Liver (tissue), 3 donors: ENCODE results near the gene MAP6.

ENCODE experiments used
- CTCF ChIP-seq: fragments of 150-350 bp; IDR thresholded peaks from 2 replicates; pipeline ENCODE4 v1.5.1; 2017; ENCODE audit warnings: improper control_type of control experiment, low read depth, low read length; ENCODE audit not compliant: missing input control
- GABPA ChIP-seq, 2 donors: IDR thresholded peaks in 1 of 2; conservative IDR thresholded peaks in 1 of 2; 2 replicates each; pipeline ENCODE4 v1.6.1; 2016; ENCODE audit warnings: antibody characterized with exemption in 2 of 2, mild to moderate bottlenecking in 1 of 2, moderate library complexity in 1 of 2
- HNF4A ChIP-seq, 2 donors: conservative IDR thresholded peaks; 2 replicates each; pipeline ENCODE4 v1.6.1; 2016; ENCODE audit warnings: antibody characterized with exemption in 2 of 2, mild to moderate bottlenecking in 2 of 2
- REST ChIP-seq: IDR thresholded peaks from 2 replicates; pipeline ENCODE4 v1.6.1; 2016; ENCODE audit warnings: antibody characterized with exemption, mild to moderate bottlenecking
- SP1 ChIP-seq: IDR thresholded peaks from 2 replicates; pipeline ENCODE4 v1.6.1; 2018; ENCODE audit warnings: antibody characterized with exemption, mild to moderate bottlenecking
- YY1 ChIP-seq: IDR thresholded peaks from 2 replicates; pipeline ENCODE4 v1.6.1; 2016; ENCODE audit warnings: antibody characterized with exemption, mild to moderate bottlenecking
- TF ChIP-seq, protein P1 (sequence below): IDR thresholded peaks from 2 replicates; pipeline ENCODE4 v1.6.1; 2016; ENCODE audit warnings: antibody characterized with exemption
- donor health status: healthy.
- donor health status: healthy.

DNA sequence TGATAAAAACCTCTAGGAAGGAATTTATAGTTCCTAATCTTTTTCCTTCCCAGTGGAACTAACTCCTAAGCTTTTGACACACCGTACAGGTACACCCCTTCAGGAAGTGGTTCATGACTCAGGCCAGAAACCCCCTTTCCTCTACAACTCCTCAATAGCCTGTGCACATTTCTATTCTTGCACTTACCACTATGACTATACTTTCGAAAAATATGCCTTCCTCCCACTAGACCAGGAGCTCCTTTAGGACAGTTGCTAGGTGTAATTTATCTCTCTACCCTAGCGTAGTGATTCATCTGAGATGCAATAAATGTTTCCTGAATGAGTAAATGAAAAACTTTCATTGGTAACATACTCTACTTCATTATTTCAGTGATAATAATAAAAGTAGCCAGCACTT is 14.5 kb downstream of the MAP6 start:
- no peak for TF ChIP-seq CTCF
- no peak for TF ChIP-seq YY1
- TF ChIP-seq, protein P1, sequence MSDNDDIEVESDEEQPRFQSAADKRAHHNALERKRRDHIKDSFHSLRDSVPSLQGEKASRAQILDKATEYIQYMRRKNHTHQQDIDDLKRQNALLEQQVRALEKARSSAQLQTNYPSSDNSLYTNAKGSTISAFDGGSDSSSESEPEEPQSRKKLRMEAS, result no peak
- no peak for TF ChIP-seq GABPA (IDR thresholded peaks at IDR 0.05 in 1 of 2, conservative IDR thresholded peaks at IDR 0.05 in 1 of 2)
- TF ChIP-seq REST, result no peak
- TF ChIP-seq HNF4A (conservative IDR thresholded peaks at IDR 0.05), result no peak
- no peak for TF ChIP-seq SP1
